Calu3 (cell line): ENCODE results near the gene DLX4. TPM values are rescaled to one million over a fixed set of nuclear protein-coding genes. Genes with fewer than 3 reads are reported as not detected.

Experiments used
- BruUV-seq: library from RNA; stranded (reverse); fragments of 400-500 nt; replicated peaks from 2 replicates; lab custom pipeline; 2021; lab: Mats Ljungman, UMichigan
- CTCF ChIA-PET: fragments of 300-600 bp; sonication (Branson Sonifier 250); formaldehyde crosslinking; loops from one replicate; lab custom pipeline; 2022; ENCODE audit warnings: antibody characterized with exemption; lab: Charles Lee
- DNase-seq: peaks from one replicate; pipeline ENCODE4 v3.0.0; 2022
- H3K27ac Mint-ChIP-seq: one replicate; pipeline ENCODE4 v1.8.0; 2022; ENCODE audit warnings: mixed read lengths; ENCODE audit not compliant: unreplicated experiment
- H3K27me3 Mint-ChIP-seq: one replicate; pipeline ENCODE4 v1.8.0; 2022; ENCODE audit warnings: mixed read lengths; ENCODE audit not compliant: unreplicated experiment
- H3K36me3 Mint-ChIP-seq: one replicate; pipeline ENCODE4 v1.8.0; 2022; ENCODE audit warnings: mild to moderate bottlenecking, moderate library complexity, mixed read lengths; ENCODE audit not compliant: insufficient read depth, unreplicated experiment
- H3K4me1 Mint-ChIP-seq: one replicate; pipeline ENCODE4 v1.8.0; 2022; ENCODE audit warnings: mild to moderate bottlenecking, low read depth, mixed read lengths; ENCODE audit not compliant: unreplicated experiment
- H3K4me3 Mint-ChIP-seq: one replicate; pipeline ENCODE4 v1.8.0; 2022; ENCODE audit warnings: mild to moderate bottlenecking, low read depth, moderate library complexity, mixed read lengths; ENCODE audit not compliant: unreplicated experiment
- H3K9me3 Mint-ChIP-seq: one replicate; pipeline ENCODE4 v1.8.0; 2022; ENCODE audit warnings: low read depth, mixed read lengths; ENCODE audit not compliant: unreplicated experiment
- CTCF ChIP-seq: fragments of 200-600 bp; IDR thresholded peaks from one replicate; pipeline ENCODE4 v1.8.0; 2022; ENCODE audit warnings: antibody characterized with exemption; ENCODE audit not compliant: unreplicated experiment
- intact Hi-C: fragments of 100-400 bp; cut with micrococcal nuclease; formaldehyde crosslinking; loops from one replicate; pipeline ENCODE4 v1.10.0; 2022; ENCODE audit not compliant: unreplicated experiment
- total RNA-seq: library from RNA; stranded (reverse); gene quantifications from 2 replicates; pipeline ENCODE4 v1.2.3, GENCODE V29; 2022

DLX4 gene
- total RNA-seq, 1 experiment from 2014 or later = 2.5 TPM

GRCh38 chr17:49963309-49963625, 5.7 kb upstream of the DLX4 start:
- TF ChIP-seq CTCF = no peak
- no peak for DNase-seq
- H3K4me1 Mint-ChIP-seq = peaks cover 11% of the 10 kb centered on the region
- peaks cover 79% of the 10 kb centered on the region for H3K27me3 Mint-ChIP-seq
- BruUV-seq = no TSS peak
- intact Hi-C loops = no loop called here
- no peak overlapping the region for H3K4me3 Mint-ChIP-seq
- H3K36me3 Mint-ChIP-seq = peaks cover 3% of the 10 kb centered on the region
- H3K27ac Mint-ChIP-seq = no peak overlapping the region
- H3K9me3 Mint-ChIP-seq = no peaks in the 10 kb centered on the region
- CTCF ChIA-PET = interaction anchor here (2.9 kb wide), 1 partner anchor 10 kb away, joined by 11 read pairs; no protein-coding TSS in a partner anchor

DNA sequence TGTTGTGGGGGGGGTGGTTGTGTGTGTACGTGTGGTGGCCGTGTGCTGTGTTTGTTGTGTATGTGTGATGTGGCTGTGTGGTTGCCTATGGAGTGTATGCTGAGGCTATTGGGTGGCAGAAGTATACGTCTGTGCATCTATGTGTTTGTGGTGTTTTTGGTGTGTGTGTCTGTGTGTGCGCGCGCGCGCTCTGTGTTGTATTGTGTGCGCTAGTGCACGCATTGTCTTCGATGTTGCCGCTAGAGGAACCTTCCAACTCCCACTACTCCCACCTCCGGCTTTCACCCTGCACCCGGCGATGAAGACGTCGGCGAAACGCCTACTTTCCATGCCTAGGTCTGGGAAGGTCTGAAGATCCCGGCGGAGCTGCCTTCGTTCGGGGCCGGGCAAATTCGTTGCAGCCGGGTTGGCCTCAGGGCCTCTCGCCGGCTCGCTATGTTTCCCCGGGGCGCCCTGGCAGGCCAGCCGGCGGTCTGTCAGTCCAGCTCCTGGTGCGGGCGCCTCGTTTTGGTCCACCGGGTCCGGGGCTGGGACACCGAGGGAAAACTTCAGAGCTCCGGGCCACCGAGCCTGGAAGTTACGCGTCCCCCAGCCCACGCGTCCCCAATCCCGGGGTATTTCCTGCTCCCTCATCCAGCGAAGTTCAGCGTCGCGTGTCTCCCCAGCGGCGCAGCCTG, 5.2 kb upstream of the DLX4 start:
- CTCF ChIA-PET = interaction anchor here (0.7 to 2.9 kb wide), 3 partner anchors 11 to 33 kb away, joined by 3 to 11 read pairs (median 3); no protein-coding TSS in a partner anchor

DNA sequence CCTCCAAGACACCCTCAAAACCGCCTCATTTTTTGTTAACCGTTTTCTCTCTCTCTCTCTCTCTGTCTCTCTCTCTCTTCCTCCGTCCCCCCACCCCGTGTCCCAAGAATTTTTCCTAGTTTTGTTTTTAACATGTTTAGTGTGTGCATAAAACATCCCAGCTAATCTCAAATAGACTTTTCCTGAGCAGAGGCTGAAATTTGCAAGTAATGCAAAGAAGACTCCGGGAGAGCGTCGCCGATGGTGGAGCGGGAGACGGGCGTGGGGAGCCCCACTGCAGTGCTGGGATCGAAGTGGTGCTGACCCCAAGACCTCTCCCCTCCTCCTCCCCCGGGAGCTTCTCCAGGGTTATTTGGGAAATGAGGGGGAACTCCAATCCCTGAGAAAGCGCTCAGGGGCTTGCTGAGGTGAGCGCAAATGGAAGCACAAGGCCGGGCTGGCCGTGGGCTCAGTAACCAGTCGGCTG, 4.7 kb upstream of the DLX4 start:
- H3K36me3 Mint-ChIP-seq = peaks cover 14% of the 10 kb centered on the region
- BruUV-seq = no TSS peak
- intact Hi-C loops = no loop called here
- no peak overlapping the region for H3K4me3 Mint-ChIP-seq
- H3K27me3 Mint-ChIP-seq = peaks cover 85% of the 10 kb centered on the region
- CTCF ChIA-PET = interaction anchor here (0.7 to 1.1 kb wide), 2 partner anchors 11 to 33 kb away, joined by 3 read pairs; no protein-coding TSS in a partner anchor
- peaks cover 13% of the 10 kb centered on the region for H3K4me1 Mint-ChIP-seq
- no peaks in the 10 kb centered on the region for H3K9me3 Mint-ChIP-seq
- TF ChIP-seq CTCF = no peak
- H3K27ac Mint-ChIP-seq = no peak overlapping the region
- no peak for DNase-seq

More for the DNA sequence above, 5.2 kb upstream of the DLX4 start:
- peaks cover 8% of the 10 kb centered on the region for H3K36me3 Mint-ChIP-seq
- H3K27ac Mint-ChIP-seq = no peak overlapping the region
- H3K27me3 Mint-ChIP-seq = peaks cover 84% of the 10 kb centered on the region
- no peak for TF ChIP-seq CTCF
- no TSS peak for BruUV-seq
- intact Hi-C loops = no loop called here
- no peak overlapping the region for H3K4me3 Mint-ChIP-seq
- peaks cover 11% of the 10 kb centered on the region for H3K4me1 Mint-ChIP-seq
- no peaks in the 10 kb centered on the region for H3K9me3 Mint-ChIP-seq
- DNase-seq = no peak

- Mint-ChIP-seq H3K36me3 (peaks cover 17% of the 10 kb centered on the region), H3K27ac (no peak overlapping the region), H3K9me3 (no peaks in the 10 kb centered on the region), H3K4me1 (peaks cover 11% of the 10 kb centered on the region), H3K4me3 (no peak overlapping the region), H3K27me3 (peaks cover 85% of the 10 kb centered on the region)
- no peak for TF ChIP-seq CTCF
- intact Hi-C loops = no loop called here
- BruUV-seq = no TSS peak
- DNase-seq = no peak
- CTCF ChIA-PET = interaction anchor here (0.7 to 1.1 kb wide), 2 partner anchors 12 to 34 kb away, joined by 3 read pairs; no protein-coding TSS in a partner anchor
Observed at GRCh38 chr17:49964769-49965523, 4.0 kb upstream of the DLX4 start.
